Measurements from ENCODE around the gene ALDH7A1.
"Not testable (repeated sequence)": the region's sequence is repeated elsewhere in the genome, so short reads cannot be mapped to it uniquely, and the experiment has no call there.

DNA sequence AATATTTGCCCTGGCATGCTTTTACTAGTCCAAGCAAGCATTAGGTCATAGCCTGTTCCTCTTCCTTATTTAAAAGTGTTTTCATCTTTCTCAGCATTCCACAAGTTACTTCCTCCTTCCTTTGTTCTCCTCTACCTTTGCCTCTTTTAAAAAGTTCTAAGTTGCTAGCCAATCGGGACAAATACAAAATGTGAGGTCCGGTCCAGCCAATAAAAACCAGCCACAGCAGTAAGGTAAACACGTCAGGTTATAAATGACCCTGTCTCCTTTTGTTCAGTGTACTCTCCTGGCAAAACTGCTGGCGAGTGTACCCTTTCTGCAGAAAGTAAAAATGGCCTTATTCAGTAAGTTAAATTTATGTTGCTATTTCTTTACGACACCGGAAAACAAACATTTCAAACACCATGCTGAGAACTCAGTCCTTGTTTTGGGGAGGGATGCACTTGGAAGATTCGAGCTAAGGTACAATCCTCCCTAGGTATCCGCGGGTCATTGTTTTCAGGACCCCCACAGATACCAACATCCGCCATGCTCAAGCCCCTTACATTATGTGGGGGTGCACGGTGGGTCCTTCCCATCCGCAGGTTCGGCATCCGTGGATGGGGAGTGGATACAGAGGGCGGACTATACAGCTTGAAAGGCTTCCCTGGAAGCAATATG is 5.1 kb upstream of the ALDH7A1 start:
- TF ChIP-seq, protein P1, sequence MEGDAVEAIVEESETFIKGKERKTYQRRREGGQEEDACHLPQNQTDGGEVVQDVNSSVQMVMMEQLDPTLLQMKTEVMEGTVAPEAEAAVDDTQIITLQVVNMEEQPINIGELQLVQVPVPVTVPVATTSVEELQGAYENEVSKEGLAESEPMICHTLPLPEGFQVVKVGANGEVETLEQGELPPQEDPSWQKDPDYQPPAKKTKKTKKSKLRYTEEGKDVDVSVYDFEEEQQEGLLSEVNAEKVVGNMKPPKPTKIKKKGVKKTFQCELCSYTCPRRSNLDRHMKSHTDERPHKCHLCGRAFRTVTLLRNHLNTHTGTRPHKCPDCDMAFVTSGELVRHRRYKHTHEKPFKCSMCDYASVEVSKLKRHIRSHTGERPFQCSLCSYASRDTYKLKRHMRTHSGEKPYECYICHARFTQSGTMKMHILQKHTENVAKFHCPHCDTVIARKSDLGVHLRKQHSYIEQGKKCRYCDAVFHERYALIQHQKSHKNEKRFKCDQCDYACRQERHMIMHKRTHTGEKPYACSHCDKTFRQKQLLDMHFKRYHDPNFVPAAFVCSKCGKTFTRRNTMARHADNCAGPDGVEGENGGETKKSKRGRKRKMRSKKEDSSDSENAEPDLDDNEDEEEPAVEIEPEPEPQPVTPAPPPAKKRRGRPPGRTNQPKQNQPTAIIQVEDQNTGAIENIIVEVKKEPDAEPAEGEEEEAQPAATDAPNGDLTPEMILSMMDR (IDR thresholded peaks at IDR 0.05): not testable (repeated sequence)
- not testable (repeated sequence) for TF ChIP-seq POLR2A (IDR thresholded peaks at IDR 0.05)
